GM23338 (cell line): ENCODE data around the gene NFIA.

Experiments used
- CREB1 ChIP-seq: fragments of 250-450 bp; sonication (Bioruptor Pico); IDR thresholded peaks from 2 replicates; pipeline ENCODE4 v1.5.0; 2020; ENCODE audit warnings: low read depth, mild to moderate bottlenecking, moderate library complexity
- EZH2 ChIP-seq: fragments of 200-600 bp; sonication (generic); IDR thresholded peaks from one replicate; pipeline ENCODE4 v1.8.0; 2017; ENCODE audit warnings: antibody characterized with exemption, mild to moderate bottlenecking, low read depth; ENCODE audit not compliant: unreplicated experiment
- EZH2phosphoT487 ChIP-seq: fragments of 200-600 bp; sonication (generic); IDR thresholded peaks from one replicate; pipeline ENCODE4 v1.8.1; 2018; ENCODE audit warnings: antibody characterized with exemption; ENCODE audit not compliant: unreplicated experiment
- POLR2AphosphoS5 ChIP-seq: IDR thresholded peaks from 2 replicates; pipeline ENCODE4 v1.6.1; 2016; ENCODE audit warnings: antibody characterized with exemption, low read depth
- ZNF114 ChIP-seq: fragments of 250-450 bp; sonication (Bioruptor Pico); IDR thresholded peaks from 2 replicates; pipeline ENCODE4 v1.5.0; 2020; ENCODE audit warnings: mild to moderate bottlenecking, moderate library complexity
- ZNF331 ChIP-seq: fragments of 250-450 bp; sonication (Bioruptor Pico); IDR thresholded peaks from 2 replicates; pipeline ENCODE4 v1.5.0; 2020; ENCODE audit warnings: low read depth, mild to moderate bottlenecking, moderate library complexity
- TF ChIP-seq, protein P1 (sequence below), 2 experiments: fragments of 200-600 bp in 1 of 2; sonication (generic) in 1 of 2; conservative IDR thresholded peaks; 2 replicates each; pipeline versions ENCODE4 v1.5.1 to v1.6.1; 2016 to 2017; ENCODE audit warnings: antibody characterized with exemption in 2 of 2, low read depth in 2 of 2, mild to moderate bottlenecking in 2 of 2, moderate library complexity in 1 of 2
- TF ChIP-seq, protein P2 (sequence below): IDR thresholded peaks from one replicate; pipeline ENCODE4 v1.6.1; 2018; ENCODE audit warnings: antibody characterized with exemption; ENCODE audit not compliant: unreplicated experiment
- TF ChIP-seq, protein P3 (sequence below): IDR thresholded peaks from 2 replicates; pipeline ENCODE4 v1.6.1; 2016; ENCODE audit warnings: antibody characterized with exemption

- TF ChIP-seq, protein P1, sequence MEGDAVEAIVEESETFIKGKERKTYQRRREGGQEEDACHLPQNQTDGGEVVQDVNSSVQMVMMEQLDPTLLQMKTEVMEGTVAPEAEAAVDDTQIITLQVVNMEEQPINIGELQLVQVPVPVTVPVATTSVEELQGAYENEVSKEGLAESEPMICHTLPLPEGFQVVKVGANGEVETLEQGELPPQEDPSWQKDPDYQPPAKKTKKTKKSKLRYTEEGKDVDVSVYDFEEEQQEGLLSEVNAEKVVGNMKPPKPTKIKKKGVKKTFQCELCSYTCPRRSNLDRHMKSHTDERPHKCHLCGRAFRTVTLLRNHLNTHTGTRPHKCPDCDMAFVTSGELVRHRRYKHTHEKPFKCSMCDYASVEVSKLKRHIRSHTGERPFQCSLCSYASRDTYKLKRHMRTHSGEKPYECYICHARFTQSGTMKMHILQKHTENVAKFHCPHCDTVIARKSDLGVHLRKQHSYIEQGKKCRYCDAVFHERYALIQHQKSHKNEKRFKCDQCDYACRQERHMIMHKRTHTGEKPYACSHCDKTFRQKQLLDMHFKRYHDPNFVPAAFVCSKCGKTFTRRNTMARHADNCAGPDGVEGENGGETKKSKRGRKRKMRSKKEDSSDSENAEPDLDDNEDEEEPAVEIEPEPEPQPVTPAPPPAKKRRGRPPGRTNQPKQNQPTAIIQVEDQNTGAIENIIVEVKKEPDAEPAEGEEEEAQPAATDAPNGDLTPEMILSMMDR (conservative IDR thresholded peaks at IDR 0.05; ENCODE audit: low read depth in 2 of 2): no peak
- TF ChIP-seq ZNF331 (CRISPR knock-in tag): no peak
- no peak for TF ChIP-seq EZH2
- no peak for TF ChIP-seq EZH2phosphoT487
- no peak for TF ChIP-seq POLR2AphosphoS5
- TF ChIP-seq CREB1 (CRISPR knock-in tag): no peak
- TF ChIP-seq, protein P2, sequence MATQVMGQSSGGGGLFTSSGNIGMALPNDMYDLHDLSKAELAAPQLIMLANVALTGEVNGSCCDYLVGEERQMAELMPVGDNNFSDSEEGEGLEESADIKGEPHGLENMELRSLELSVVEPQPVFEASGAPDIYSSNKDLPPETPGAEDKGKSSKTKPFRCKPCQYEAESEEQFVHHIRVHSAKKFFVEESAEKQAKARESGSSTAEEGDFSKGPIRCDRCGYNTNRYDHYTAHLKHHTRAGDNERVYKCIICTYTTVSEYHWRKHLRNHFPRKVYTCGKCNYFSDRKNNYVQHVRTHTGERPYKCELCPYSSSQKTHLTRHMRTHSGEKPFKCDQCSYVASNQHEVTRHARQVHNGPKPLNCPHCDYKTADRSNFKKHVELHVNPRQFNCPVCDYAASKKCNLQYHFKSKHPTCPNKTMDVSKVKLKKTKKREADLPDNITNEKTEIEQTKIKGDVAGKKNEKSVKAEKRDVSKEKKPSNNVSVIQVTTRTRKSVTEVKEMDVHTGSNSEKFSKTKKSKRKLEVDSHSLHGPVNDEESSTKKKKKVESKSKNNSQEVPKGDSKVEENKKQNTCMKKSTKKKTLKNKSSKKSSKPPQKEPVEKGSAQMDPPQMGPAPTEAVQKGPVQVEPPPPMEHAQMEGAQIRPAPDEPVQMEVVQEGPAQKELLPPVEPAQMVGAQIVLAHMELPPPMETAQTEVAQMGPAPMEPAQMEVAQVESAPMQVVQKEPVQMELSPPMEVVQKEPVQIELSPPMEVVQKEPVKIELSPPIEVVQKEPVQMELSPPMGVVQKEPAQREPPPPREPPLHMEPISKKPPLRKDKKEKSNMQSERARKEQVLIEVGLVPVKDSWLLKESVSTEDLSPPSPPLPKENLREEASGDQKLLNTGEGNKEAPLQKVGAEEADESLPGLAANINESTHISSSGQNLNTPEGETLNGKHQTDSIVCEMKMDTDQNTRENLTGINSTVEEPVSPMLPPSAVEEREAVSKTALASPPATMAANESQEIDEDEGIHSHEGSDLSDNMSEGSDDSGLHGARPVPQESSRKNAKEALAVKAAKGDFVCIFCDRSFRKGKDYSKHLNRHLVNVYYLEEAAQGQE: no peak
- TF ChIP-seq ZNF114: no peak
- TF ChIP-seq, protein P3, sequence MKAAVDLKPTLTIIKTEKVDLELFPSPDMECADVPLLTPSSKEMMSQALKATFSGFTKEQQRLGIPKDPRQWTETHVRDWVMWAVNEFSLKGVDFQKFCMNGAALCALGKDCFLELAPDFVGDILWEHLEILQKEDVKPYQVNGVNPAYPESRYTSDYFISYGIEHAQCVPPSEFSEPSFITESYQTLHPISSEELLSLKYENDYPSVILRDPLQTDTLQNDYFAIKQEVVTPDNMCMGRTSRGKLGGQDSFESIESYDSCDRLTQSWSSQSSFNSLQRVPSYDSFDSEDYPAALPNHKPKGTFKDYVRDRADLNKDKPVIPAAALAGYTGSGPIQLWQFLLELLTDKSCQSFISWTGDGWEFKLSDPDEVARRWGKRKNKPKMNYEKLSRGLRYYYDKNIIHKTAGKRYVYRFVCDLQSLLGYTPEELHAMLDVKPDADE: no peak
These were observed 422.6 kb downstream of the NFIA start for GRCh38 chr1:61504852-61505390.
